Smooth muscle cell (in vitro differentiated cells): Measurements from ENCODE around the gene SYK. TPM values are rescaled to one million over a fixed set of nuclear protein-coding genes. Genes with fewer than 3 reads are reported as not detected.
A peak's percentile ranks its signal among the peaks of the same experiment; 100 is the strongest.

Source experiments
- DNase-seq: peaks from one replicate; lab custom pipeline; 2025; ENCODE audit not compliant: unreplicated experiment; lab: John Stamatoyannopoulos, UW
- H2AFZ ChIP-seq: fragments of 200-600 bp; sonication (generic); 2 replicates; pipeline ENCODE4 v1.6.0; 2016; ENCODE audit warnings: antibody characterized with exemption, low read depth, mild to moderate bottlenecking
- H3F3A ChIP-seq: fragments of 200-600 bp; sonication (generic); 2 replicates; pipeline ENCODE4 v1.6.0; 2017; ENCODE audit warnings: antibody characterized with exemption, low read depth
- H3K27ac ChIP-seq: fragments of 200-600 bp; sonication (generic); 2 replicates; pipeline ENCODE4 v1.5.1; 2016; ENCODE audit warnings: low read depth, mild to moderate bottlenecking
- H3K27me3 ChIP-seq: fragments of 200-600 bp; sonication (generic); 2 replicates; pipeline ENCODE4 v1.6.1; 2016; ENCODE audit warnings: low read depth, mild to moderate bottlenecking
- H3K36me3 ChIP-seq: fragments of 200-600 bp; sonication (generic); 2 replicates; pipeline ENCODE4 v1.5.1; 2016; ENCODE audit warnings: low read depth
- H3K4me1 ChIP-seq: fragments of 200-600 bp; sonication (generic); 2 replicates; pipeline ENCODE4 v1.5.1; 2016; ENCODE audit warnings: low read depth
- H3K4me2 ChIP-seq: fragments of 200-600 bp; sonication (generic); 2 replicates; pipeline ENCODE4 v1.6.0; 2016; ENCODE audit warnings: mild to moderate bottlenecking
- H3K4me3 ChIP-seq: fragments of 200-600 bp; sonication (generic); 2 replicates; pipeline ENCODE4 v1.5.1; 2016; ENCODE audit warnings: mild to moderate bottlenecking
- H3K79me2 ChIP-seq: fragments of 200-600 bp; sonication (generic); 2 replicates; pipeline ENCODE4 v1.6.0; 2016; ENCODE audit warnings: low read depth, mild to moderate bottlenecking
- H3K9ac ChIP-seq: fragments of 200-600 bp; sonication (generic); 2 replicates; pipeline ENCODE4 v1.6.0; 2016; ENCODE audit warnings: low read depth
- H3K9me3 ChIP-seq: fragments of 200-600 bp; sonication (generic); replicated peaks from 2 replicates; pipeline ENCODE4 v1.5.1; 2016; ENCODE audit warnings: low read depth
- H4K20me1 ChIP-seq: fragments of 200-600 bp; sonication (generic); 2 replicates; pipeline ENCODE4 v1.6.0; 2016; ENCODE audit warnings: low read depth
- WGBS: methylation state at CpG from one replicate; pipeline ENCODE4 v1.1.7; 2016; ENCODE audit warnings: low lambda C conversion rate; 5-methylcytosine and 5-hydroxymethylcytosine counted together
- polyA plus RNA-seq: library from polyadenylated mRNA; unstranded; fragments of >200 nt; fragmentation: Nextera tagmentation; extraction: Ambion mirVana; gene quantifications from 2 replicates; pipeline ENCODE4 v1.2.1, GENCODE V29; 2016
- total RNA-seq: library from RNA; depleted of rRNA; stranded (reverse); fragments of >200 nt; gene quantifications from 2 replicates; pipeline ENCODE4 v1.2.3, GENCODE V29; 2014
- TF ChIP-seq, protein P1 (sequence below): fragments of 200-600 bp; sonication (generic); IDR thresholded peaks from 2 replicates; pipeline ENCODE4 v1.5.1; 2017; ENCODE audit warnings: borderline replicate concordance, mild to moderate bottlenecking, antibody characterized with exemption; ENCODE audit not compliant: insufficient read depth, poor library complexity, severe bottlenecking

SYK gene
- total and polyA plus RNA-seq, 2 experiments from 2014 or later, result 0.09 TPM; not detected in 1

- Histone ChIP-seq H3K9me3 (no peaks in the 10 kb centered on the region), H3K79me2 (no peaks in the 10 kb centered on the region), H3K4me3 (no peak overlapping the region), H3F3A (no peaks in the 10 kb centered on the region), H2AFZ (no peak overlapping the region), H3K9ac (no peak overlapping the region), H3K4me2 (no peak overlapping the region), H3K4me1 (peaks cover 10% of the 10 kb centered on the region), H3K27ac (peak overlapping the region; percentile 61), H3K27me3 (peaks cover 5% of the 10 kb centered on the region), H4K20me1 (no peaks in the 10 kb centered on the region), H3K36me3 (no peaks in the 10 kb centered on the region)
- TF ChIP-seq, protein P1, sequence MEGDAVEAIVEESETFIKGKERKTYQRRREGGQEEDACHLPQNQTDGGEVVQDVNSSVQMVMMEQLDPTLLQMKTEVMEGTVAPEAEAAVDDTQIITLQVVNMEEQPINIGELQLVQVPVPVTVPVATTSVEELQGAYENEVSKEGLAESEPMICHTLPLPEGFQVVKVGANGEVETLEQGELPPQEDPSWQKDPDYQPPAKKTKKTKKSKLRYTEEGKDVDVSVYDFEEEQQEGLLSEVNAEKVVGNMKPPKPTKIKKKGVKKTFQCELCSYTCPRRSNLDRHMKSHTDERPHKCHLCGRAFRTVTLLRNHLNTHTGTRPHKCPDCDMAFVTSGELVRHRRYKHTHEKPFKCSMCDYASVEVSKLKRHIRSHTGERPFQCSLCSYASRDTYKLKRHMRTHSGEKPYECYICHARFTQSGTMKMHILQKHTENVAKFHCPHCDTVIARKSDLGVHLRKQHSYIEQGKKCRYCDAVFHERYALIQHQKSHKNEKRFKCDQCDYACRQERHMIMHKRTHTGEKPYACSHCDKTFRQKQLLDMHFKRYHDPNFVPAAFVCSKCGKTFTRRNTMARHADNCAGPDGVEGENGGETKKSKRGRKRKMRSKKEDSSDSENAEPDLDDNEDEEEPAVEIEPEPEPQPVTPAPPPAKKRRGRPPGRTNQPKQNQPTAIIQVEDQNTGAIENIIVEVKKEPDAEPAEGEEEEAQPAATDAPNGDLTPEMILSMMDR, result no peak
- WGBS, result 48% methylated on average over 2 of the region's 2 CpGs
- no peak for DNase-seq
Measured at GRCh38 chr9:90946982-90947381, 145.4 kb downstream of the SYK start.

Other genes with a start within 250 kb of the SYK start
- gene DIRAS2, start 159.0 kb upstream of the SYK start, total RNA-seq, result 2.2 and 2.5 TPM in 2 replicates
- 0.30 and 0.43 TPM in 2 replicates for gene DIRAS2, start 159.0 kb upstream of the SYK start, polyA plus RNA-seq